Epithelial cell of prostate (primary cell): Measurements from ENCODE around the gene TAS2R43.
"Not testable (repeated sequence)": the region's sequence is repeated elsewhere in the genome, so short reads cannot be mapped to it uniquely, and the experiment has no call there.

Experiments used
- DNase-seq: peaks from one replicate; pipeline ENCODE4 v3.0.0-alpha.2; 2011; ENCODE audit warnings: low read depth, low spot score
- H3K27ac ChIP-seq: fragments of 450-650 bp; 2 replicates; pipeline ENCODE4 v1.5.1; 2017; ENCODE audit warnings: mild to moderate bottlenecking

Gene TAS2R43

GRCh38 chr12:11067514-11067913 is 24.6 kb downstream of the TAS2R43 start:
- no peak for DNase-seq
- H3K27ac ChIP-seq = no peak overlapping the region

- not testable (repeated sequence) for DNase-seq
These were observed 29.9 kb downstream of the TAS2R43 start, which contains the start of gene TAS2R46 for GRCh38 chr12:11062194-11062593. Gene TAS2R46 (minus strand): TSS chr12:11062294. CDS start chr12:11062294, 0 bp downstream.

GRCh38 chr12:11059784-11060183 is 32.3 kb downstream of the TAS2R43 start:
- no peak overlapping the region for H3K27ac ChIP-seq
- DNase-seq = no peak

More at GRCh38 chr12:11062194-11062593, 29.9 kb downstream of the TAS2R43 start, which contains the start of gene TAS2R46:
- H3K27ac ChIP-seq = not testable (repeated sequence)

- no peak for DNase-seq
- H3K27ac ChIP-seq = no peak overlapping the region
These were observed 33.1 kb downstream of the TAS2R43 start for GRCh38 chr12:11059041-11059440.

GRCh38 chr12:11055306-11055705 is 36.8 kb downstream of the TAS2R43 start:
- no peak for DNase-seq
- no peak overlapping the region for H3K27ac ChIP-seq

GRCh38 chr12:11049806-11050531 is 42.1 kb downstream of the TAS2R43 start:
- H3K27ac ChIP-seq, DNase-seq: not testable (repeated sequence)

- not testable (repeated sequence) for DNase-seq
These were observed 50.7 kb downstream of the TAS2R43 start for GRCh38 chr12:11041366-11041765.

More at GRCh38 chr12:11041366-11041765, 50.7 kb downstream of the TAS2R43 start:
- not testable (repeated sequence) for H3K27ac ChIP-seq
